HepG2 (cell line): ENCODE measurements around the gene HSPB7. TPM values are rescaled to one million over a fixed set of nuclear protein-coding genes. Genes with fewer than 3 reads are reported as not detected.

Source experiments
- ASH2L ChIP-seq: fragments of 300-600, 200-600 bp; sonication (generic); IDR thresholded peaks from 2 replicates; pipeline ENCODE4 v1.7.0; 2017; ENCODE audit warnings: low read depth, mild to moderate bottlenecking, moderate library complexity, mixed read lengths, low read length; ENCODE audit not compliant: insufficient read length
- BRCA1 ChIP-seq: sonication (generic); formaldehyde crosslinking; IDR thresholded peaks from 2 replicates; pipeline ENCODE4 v1.4.0; 2020; ENCODE audit warnings: missing genetic modification reagents
- CCAR2 ChIP-seq: fragments of 200-400 bp; formaldehyde crosslinking; optimal IDR thresholded peaks from 2 replicates; pipeline ENCODE3; 2018; ENCODE audit warnings: low read depth, mild to moderate bottlenecking, low read length, moderate library complexity
- KDM5A ChIP-seq: fragments of 200-600 bp; sonication (generic); IDR thresholded peaks from 2 replicates; pipeline ENCODE4 v1.7.0; 2018; ENCODE audit warnings: antibody characterized with exemption, mild to moderate bottlenecking, low read length, borderline replicate concordance
- RFX1 ChIP-seq: fragments of 450-650 bp; IDR thresholded peaks from 2 replicates; pipeline ENCODE4 v1.6.1; 2017
- ZSCAN21 ChIP-seq: sonication (generic); formaldehyde crosslinking; IDR thresholded peaks from 2 replicates; pipeline ENCODE4 v1.8.0; 2022; ENCODE audit warnings: mild to moderate bottlenecking, missing genetic modification reagents, moderate library complexity, borderline replicate concordance
- polyA plus RNA-seq, 8 experiments: library from polyadenylated mRNA; depleted of rRNA in 3 of 8; stranded (reverse) in 7 of 8; unstranded in 1 of 8; fragments of >200 nt; fragmentation: Illumina TruSeq in 4 of 8; extraction: Trizol in 4 of 8; gene quantifications; 2 replicates each; pipeline versions ENCODE4 v1.2.1 to v1.2.3, GENCODE V29; 2011 to 2016; ENCODE audit warnings: low read depth in 4 of 8, missing spikeins in 1 of 8, mixed read lengths in 1 of 8; ENCODE audit not compliant: insufficient read depth in 1 of 8
- total RNA-seq, 5 experiments: library from RNA; depleted of rRNA; stranded (reverse); fragments of >200 nt; fragmentation: Illumina TruSeq; extraction: Trizol; gene quantifications; 2 replicates each; pipeline ENCODE4 v1.2.3, GENCODE V29; 2016; ENCODE audit warnings: low read depth in 1 of 5
- TF ChIP-seq, protein P1 (sequence below), 2 experiments: sonication (generic) in 1 of 2; formaldehyde crosslinking in 1 of 2; IDR thresholded peaks; 2 replicates each; pipeline versions ENCODE4 v1.6.1 to v1.9.0; 2014 to 2022; ENCODE audit warnings: antibody characterized with exemption in 1 of 2, borderline replicate concordance in 1 of 2, inconsistent platforms in 1 of 2, low read depth in 1 of 2, missing genetic modification reagents in 1 of 2
- TF ChIP-seq, protein P2 (sequence below): sonication (generic); formaldehyde crosslinking; IDR thresholded peaks from 2 replicates; pipeline ENCODE4 v1.8.1; 2023; ENCODE audit warnings: mild to moderate bottlenecking, inconsistent platforms, moderate library complexity, missing genetic modification reagents, borderline replicate concordance
- TF ChIP-seq, protein P3 (sequence below): sonication (generic); formaldehyde crosslinking; IDR thresholded peaks from 2 replicates; pipeline ENCODE4 v1.9.0; 2021; ENCODE audit warnings: mild to moderate bottlenecking, missing genetic modification reagents

Gene HSPB7
- total and polyA plus RNA-seq, 2 of the 13 experiments (the other 11 are each of a cell fraction or from before 2014, with no cell fraction given), result 0.20 TPM; not detected in 1

DNA sequence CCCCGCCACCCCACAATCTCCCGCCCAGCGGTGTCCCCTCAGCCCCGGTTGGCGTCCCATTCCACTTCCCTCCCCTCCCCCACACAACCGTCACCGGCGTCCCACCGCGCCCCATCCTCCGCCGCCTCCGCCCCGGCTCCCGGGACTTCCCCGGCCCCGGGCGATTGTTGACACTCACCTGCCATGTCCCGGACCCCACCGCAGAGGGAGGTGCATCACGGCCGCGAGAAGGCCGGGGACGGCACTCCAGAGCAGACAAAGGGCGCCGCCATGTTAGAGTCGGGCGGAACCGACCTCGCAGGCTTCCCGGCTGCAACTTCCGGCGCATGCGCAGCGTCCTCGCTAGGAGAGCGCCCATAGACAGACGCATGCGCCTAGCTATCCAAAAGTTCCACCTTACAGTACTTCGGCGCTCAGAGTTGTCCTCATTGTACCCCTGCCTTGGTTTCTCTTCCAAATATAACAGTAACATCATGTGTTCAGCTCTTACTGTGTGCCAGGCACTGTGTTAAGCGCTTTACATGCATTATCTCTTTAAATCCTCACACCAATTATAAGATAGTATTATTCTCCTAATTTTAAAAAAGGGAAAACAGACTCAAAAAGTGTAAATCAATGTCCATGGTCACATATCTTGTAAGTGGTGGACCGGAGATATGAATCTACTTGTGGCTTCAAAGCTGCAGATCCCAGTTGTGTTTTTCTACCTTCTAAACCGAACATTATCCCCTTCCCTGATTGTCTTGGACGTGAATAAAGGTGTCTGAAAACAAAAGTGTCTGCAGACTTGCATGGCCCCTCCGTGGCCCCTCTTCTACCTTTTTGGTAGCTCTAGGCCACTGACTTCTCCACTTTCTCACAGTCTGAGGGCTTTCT lies 41.8 kb downstream of the HSPB7 start, which contains the start of gene ZBTB17 (continued):
- TF ChIP-seq, protein P1, sequence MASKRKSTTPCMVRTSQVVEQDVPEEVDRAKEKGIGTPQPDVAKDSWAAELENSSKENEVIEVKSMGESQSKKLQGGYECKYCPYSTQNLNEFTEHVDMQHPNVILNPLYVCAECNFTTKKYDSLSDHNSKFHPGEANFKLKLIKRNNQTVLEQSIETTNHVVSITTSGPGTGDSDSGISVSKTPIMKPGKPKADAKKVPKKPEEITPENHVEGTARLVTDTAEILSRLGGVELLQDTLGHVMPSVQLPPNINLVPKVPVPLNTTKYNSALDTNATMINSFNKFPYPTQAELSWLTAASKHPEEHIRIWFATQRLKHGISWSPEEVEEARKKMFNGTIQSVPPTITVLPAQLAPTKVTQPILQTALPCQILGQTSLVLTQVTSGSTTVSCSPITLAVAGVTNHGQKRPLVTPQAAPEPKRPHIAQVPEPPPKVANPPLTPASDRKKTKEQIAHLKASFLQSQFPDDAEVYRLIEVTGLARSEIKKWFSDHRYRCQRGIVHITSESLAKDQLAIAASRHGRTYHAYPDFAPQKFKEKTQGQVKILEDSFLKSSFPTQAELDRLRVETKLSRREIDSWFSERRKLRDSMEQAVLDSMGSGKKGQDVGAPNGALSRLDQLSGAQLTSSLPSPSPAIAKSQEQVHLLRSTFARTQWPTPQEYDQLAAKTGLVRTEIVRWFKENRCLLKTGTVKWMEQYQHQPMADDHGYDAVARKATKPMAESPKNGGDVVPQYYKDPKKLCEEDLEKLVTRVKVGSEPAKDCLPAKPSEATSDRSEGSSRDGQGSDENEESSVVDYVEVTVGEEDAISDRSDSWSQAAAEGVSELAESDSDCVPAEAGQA (IDR thresholded peaks at IDR 0.05; ENCODE audit: low read depth), result peak; percentile 88
- TF ChIP-seq, protein P1 (CRISPR knock-in tag; IDR thresholded peaks at IDR 0.05; ENCODE audit: borderline replicate concordance), result no peak
- TF ChIP-seq BRCA1 (CRISPR knock-in tag) (no peak), CCAR2 (no peak), KDM5A (peak; percentile 93), ASH2L (peak; percentile 97), ZSCAN21 (CRISPR knock-in tag) (peak; percentile 23; the same call in 1 of the 2 replicates), RFX1 (no peak)
- TF ChIP-seq, protein P2, sequence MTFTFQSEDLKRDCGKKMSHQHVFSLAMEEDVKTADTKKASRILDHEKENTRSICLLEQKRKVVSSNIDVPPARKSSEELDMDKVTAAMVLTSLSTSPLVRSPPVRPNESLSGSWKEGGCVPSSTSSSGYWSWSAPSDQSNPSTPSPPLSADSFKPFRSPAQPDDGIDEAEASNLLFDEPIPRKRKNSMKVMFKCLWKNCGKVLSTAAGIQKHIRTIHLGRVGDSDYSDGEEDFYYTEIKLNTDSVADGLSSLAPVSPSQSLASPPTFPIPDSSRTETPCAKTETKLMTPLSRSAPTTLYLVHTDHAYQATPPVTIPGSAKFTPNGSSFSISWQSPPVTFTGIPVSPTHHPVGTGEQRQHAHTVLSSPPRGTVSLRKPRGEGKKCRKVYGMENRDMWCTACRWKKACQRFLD (CRISPR knock-in tag), result peak; percentile 34; the same call in 1 of the 2 replicates
- TF ChIP-seq, protein P3, sequence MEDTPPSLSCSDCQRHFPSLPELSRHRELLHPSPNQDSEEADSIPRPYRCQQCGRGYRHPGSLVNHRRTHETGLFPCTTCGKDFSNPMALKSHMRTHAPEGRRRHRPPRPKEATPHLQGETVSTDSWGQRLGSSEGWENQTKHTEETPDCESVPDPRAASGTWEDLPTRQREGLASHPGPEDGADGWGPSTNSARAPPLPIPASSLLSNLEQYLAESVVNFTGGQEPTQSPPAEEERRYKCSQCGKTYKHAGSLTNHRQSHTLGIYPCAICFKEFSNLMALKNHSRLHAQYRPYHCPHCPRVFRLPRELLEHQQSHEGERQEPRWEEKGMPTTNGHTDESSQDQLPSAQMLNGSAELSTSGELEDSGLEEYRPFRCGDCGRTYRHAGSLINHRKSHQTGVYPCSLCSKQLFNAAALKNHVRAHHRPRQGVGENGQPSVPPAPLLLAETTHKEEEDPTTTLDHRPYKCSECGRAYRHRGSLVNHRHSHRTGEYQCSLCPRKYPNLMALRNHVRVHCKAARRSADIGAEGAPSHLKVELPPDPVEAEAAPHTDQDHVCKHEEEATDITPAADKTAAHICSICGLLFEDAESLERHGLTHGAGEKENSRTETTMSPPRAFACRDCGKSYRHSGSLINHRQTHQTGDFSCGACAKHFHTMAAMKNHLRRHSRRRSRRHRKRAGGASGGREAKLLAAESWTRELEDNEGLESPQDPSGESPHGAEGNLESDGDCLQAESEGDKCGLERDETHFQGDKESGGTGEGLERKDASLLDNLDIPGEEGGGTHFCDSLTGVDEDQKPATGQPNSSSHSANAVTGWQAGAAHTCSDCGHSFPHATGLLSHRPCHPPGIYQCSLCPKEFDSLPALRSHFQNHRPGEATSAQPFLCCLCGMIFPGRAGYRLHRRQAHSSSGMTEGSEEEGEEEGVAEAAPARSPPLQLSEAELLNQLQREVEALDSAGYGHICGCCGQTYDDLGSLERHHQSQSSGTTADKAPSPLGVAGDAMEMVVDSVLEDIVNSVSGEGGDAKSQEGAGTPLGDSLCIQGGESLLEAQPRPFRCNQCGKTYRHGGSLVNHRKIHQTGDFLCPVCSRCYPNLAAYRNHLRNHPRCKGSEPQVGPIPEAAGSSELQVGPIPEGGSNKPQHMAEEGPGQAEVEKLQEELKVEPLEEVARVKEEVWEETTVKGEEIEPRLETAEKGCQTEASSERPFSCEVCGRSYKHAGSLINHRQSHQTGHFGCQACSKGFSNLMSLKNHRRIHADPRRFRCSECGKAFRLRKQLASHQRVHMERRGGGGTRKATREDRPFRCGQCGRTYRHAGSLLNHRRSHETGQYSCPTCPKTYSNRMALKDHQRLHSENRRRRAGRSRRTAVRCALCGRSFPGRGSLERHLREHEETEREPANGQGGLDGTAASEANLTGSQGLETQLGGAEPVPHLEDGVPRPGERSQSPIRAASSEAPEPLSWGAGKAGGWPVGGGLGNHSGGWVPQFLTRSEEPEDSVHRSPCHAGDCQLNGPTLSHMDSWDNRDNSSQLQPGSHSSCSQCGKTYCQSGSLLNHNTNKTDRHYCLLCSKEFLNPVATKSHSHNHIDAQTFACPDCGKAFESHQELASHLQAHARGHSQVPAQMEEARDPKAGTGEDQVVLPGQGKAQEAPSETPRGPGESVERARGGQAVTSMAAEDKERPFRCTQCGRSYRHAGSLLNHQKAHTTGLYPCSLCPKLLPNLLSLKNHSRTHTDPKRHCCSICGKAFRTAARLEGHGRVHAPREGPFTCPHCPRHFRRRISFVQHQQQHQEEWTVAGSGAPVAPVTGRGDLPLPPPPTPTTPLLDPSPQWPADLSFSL, result no peak
